NAMALWA (cell line): Measurements from ENCODE around the gene TNFRSF9.
"Not testable (repeated sequence)": the region's sequence is repeated elsewhere in the genome, so short reads cannot be mapped to it uniquely, and the experiment has no call there.

Source experiments
- DNase-seq: peaks from one replicate; pipeline ENCODE4 v3.0.0-alpha.2; 2015; ENCODE audit warnings: low spot score

TNFRSF9 gene

GRCh38 chr1:7960867-7961215 is 20.2 kb upstream of the TNFRSF9 start:
- no peak for DNase-seq

GRCh38 chr1:7960165-7960564 is 19.5 kb upstream of the TNFRSF9 start:
- no peak for DNase-seq

DNA sequence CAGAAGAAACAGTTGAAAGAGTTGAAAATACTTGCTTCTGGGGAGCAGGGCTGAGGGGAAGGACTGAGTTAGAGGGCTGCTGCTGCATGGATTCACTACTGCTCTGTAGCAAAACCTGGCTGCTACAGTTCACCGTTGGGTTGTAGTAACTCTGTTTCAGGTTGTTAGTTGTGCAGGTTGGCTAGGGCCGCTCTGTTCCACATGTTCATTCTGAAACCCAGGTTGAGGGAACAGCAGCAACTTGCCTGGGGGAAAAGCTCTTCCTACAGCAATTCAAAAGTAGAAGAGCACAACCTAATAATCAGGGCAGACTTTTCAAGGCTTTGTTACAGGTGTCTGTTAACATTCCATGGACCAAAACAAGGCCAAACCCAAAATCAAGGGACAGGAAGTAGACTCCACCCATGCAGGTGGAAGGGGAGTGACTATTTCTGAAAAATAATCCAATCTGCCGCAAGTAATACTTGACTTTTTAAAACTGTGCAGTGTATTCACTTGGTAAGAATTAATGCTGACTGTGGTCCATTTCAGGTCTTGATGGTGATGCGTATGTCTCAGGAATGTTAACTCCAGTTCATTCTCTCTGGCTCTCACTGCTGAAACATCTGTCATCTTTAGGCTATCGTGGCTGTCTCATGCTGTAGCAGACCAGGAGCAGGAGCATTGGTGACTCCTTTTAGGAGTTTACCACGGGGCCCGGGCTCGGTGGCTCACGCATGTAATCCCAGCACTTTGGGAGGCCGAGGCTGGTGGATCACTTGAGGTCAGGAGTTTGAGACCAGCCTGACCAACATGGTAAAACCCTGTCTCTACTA is 15.8 kb upstream of the TNFRSF9 start:
- DNase-seq, result no peak

DNA sequence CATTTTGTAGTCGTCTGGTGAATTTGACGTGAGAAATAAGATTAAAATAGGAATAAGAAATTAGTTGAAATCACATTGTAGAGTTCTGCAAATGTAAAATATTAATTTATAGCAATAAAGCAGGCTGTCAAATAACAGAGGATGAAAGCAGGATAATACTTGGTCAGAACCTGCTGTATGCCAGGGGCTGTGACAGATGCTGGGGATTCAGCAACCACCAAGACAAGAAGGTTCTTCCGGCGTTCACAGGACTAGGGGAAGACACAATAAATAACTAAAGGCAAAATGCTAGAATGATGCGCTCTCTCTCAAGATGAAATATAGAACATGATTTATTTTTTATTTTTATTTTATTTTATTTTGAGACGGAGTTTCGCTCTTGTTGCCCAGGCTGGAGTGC is 14.0 kb upstream of the TNFRSF9 start:
- DNase-seq, result no peak

GRCh38 chr1:7953850-7954609 is 13.4 kb upstream of the TNFRSF9 start:
- DNase-seq, result peak; percentile 68

DNA sequence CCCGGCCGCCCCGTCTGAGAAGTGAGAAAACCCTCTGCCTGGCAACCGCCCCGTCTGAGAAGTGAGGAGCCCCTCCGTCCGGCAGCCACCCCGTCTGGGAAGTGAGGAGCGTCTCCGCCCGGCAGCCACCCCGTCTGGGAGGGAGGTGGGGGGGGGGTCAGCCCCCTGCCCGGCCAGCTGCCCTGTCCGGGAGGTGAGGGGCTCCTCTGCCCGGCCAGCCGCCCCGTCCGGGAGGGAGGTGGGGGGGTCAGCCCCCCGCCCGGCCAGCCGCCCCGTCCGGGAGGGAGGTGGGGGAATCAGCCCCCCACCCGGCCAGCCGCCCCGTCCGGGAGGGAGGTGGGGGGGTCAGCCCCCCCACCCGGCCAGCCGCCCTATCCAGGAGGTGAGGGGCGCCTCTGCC is 12.2 kb upstream of the TNFRSF9 start:
- not testable (repeated sequence) for DNase-seq

DNA sequence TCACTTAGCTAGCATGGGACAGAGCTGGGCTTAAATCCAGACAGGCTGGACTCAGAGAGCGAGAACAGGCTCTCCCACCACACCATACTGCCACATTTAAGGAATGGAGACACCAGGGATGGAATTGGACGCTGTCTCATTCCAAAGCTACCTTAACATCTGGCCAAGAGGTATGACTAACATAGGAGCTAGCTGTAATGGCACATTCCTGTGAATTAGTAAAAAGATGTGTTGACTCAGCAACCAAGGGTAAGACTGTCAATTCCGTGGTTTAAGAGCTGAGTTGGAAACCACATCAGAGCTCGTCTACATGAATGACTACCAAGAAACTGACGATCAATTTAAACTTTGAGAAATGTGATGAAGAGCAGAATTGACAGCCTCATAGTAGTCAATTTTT is 8.3 kb upstream of the TNFRSF9 start:
- no peak for DNase-seq

DNA sequence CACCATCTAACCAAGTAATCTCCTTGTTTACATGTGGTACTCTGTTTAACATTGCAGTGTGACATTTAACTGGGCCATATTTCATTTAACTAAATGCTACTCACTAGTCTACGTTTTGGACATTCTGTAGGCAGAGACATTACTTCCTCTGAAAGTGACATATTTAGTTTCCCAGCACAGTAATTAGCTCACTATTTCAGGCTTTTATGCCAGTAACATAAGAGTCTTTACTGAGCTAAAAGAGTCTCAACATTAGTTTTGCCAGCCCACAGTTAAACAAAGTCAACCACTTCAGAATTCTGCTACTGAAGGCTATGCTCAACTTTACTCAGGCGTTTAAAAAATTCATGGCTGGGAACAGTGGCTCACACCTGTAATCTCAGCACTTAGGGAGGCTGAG is 2.6 kb upstream of the TNFRSF9 start:
- no peak for DNase-seq

DNA sequence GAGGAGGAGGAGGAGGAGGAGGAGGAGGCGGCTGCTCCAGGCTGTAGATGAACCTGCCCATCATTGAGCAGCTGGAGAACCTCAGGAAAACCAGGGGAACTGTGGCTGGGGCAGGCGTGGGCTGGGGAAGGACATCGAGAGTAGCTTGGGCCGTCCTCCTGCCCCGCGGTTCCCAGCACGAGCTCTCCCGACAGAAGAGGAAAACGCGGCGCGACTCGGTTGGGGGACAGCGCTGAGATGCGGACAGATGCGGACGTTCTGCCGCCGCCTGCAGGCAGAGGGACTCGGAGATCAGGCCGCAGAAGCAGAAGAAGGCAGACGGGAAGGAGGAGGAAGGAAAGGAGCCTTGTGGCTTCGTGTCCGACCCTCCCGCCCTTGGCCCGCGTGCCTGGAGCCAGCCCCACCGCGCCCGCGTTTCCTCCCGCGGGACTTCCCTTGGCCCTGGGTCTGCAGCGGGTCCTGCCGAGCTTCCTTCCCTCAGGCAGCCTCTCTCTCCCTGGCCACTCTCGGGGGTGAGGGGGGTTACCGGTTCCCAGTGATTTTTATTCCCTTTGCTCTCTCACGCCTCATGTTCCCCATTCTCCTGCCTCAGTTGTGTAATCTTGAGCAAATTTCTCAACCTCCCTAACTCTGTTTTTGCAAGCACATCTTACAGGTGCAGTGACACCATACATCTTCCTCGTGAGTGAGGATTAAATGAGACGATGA is 1.7 kb upstream of the TNFRSF9 start:
- no peak for DNase-seq

- DNase-seq, result no peak
Observed at GRCh38 chr1:7941437-7941793, 776 bp upstream of the TNFRSF9 start.

DNA sequence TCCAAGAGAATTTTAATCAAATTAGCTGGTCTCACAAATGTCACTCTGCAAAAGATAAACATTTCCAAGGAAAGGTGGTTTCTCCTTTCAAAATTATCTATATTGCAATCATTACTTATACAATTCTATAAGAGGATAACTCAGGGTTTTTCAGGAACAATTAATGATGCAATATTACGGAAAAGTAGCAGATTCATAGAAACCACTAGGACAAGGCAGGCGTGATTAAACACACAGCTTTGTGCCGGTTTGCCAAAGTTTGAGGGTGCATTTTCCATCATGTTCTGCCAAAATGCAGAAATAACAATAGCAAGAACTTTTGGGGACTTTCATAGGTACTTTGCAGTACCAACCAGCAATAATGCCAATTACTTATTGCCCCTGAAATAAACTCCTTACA is 605 bp downstream of the TNFRSF9 start:
- DNase-seq, result no peak

DNA sequence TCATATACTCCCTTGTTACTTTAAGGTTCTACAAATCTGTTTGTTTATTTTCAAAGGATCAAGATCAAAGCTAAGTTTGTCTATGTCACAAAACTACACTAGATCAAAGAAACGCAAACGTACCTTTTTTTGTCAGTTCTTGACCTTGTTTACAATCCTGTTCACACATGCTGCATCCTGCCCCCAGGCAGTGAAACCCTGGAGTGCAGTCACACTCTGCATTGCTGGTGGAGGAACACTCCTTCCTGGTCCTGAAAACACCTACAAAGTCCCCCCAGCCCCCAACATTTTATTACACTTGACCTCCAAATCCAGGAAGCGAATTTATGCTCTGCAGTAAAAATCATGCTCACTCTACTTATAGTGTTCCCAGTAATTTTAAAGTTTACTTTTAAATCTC is 2.6 kb downstream of the TNFRSF9 start:
- DNase-seq, result no peak

DNA sequence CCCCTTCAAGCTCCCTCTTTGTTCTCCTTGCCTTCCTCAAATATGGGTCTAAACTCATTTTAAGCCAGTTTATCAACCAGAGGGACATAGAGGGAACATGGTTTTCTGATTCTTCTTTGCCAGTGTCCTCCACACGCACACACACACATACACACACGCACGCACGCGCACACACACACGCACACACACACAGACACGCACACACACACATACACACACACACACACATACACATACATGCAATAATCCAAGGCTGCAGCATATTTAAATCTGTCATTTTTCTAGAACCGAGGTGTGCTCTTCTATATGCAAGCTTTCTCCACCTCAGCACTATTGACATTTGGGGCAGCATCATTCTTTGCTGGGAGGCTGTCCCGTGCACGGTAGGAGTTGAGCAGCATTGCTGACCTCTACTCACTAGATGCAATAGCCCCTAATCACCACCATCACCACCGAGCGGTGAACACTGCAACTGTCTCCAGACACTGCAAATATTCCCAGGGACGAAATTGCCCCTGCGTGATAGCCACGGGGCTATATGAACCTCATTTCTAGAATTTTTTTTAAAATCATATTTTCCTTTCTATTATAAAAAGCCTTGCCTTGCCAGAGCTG is 8.0 kb downstream of the TNFRSF9 start:
- DNase-seq, result no peak

- DNase-seq, result no peak
Observed at GRCh38 chr1:7931446-7931812, 9.2 kb downstream of the TNFRSF9 start.

DNA sequence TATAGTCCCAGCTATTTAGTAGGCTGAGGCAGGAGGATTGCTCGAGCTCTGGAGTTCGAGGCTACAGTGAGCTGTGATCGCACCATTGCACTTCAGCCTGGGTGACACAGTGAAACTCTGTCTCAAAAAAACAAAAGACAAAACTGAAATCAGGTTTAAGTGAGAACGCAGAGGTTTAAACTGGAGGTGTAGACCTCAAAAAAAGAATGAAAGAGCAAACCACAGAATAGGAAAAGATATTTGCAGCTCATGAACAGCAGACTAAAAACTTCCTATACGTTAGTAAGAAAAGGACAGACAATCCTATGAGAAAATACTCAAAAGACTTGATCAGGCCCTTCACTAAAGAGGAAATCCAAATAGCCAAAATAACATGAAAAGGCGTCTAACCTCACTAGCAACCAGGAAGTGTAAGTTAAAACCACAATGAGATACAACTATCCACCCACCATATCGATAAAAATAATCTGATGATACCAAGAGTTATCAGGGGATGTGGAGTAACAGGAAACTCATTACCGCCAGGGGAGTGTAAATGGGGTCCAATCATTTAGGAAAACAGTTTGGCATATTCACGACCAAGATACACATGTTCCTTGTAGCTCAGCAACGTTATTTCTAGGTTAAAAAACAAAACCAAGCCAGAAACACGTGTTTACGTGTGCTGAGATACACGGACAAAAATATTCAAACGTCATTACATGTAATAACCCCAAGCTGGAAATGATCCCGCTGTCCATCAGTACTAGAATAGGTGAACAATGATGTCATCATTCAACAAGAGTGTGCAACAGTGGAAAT is 9.8 kb downstream of the TNFRSF9 start:
- DNase-seq, result no peak

GRCh38 chr1:7929637-7930036 is 11.0 kb downstream of the TNFRSF9 start:
- no peak for DNase-seq

GRCh38 chr1:7928247-7928646 is 12.4 kb downstream of the TNFRSF9 start:
- DNase-seq, result no peak

DNA sequence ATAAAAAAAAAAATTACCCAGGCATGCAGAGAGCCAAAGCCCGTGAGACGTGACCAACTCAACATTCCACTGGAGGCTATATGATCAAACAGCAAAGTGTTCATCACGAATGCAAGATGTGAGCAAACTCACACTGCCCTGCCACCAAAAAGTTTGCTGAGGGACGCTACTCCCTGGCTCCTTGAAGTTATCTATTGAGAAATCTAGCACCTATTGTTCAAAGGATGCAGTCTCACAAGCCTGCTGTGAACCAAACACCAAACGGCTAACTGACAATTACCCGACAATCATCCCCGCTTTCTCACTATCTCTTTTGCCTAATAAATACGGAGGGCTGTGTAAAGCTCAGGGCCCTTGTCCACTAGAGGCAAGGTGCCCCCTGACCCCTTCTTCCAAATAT is 13.6 kb downstream of the TNFRSF9 start:
- not testable (repeated sequence) for DNase-seq

- DNase-seq, result no peak
Observed at GRCh38 chr1:7922301-7922700, 18.3 kb downstream of the TNFRSF9 start.

DNA sequence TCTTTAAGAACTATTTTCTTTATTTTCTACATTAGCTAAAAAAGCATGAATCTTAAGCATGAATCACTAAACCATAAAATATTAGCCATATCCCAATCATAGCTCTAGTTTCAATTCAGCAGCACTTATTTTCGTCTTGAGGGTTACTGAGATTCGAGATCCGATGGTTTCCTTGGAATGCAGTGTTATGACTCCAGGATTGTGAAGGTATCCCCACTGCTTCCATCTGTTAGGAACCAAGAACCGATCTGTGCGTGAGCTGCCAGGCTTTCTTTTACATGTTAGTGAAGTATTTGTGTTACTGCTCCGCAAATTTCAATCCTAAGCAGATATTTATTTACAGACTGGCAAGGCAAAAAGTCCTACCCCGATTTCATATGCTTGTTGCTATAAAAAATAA is 18.8 kb downstream of the TNFRSF9 start:
- DNase-seq, result no peak

DNA sequence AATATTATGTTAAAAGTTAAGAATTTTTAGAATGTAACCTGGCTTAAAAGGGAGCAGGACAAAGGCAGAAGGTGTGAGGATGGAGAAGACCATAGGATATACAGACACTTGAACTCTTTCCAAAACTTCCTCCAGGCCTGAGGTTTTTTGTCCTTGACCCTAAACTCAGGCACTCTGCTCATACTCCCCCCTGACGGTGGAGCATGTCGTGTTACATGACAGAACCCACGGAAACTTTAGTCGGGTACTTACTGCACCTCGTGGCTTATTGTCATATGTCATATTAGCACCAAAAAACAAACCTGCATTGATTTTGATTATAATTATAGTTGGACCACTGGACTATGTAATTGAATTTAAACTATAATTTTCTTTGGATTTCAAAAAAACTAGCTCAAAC is 20.8 kb downstream of the TNFRSF9 start:
- no peak for DNase-seq

DNA sequence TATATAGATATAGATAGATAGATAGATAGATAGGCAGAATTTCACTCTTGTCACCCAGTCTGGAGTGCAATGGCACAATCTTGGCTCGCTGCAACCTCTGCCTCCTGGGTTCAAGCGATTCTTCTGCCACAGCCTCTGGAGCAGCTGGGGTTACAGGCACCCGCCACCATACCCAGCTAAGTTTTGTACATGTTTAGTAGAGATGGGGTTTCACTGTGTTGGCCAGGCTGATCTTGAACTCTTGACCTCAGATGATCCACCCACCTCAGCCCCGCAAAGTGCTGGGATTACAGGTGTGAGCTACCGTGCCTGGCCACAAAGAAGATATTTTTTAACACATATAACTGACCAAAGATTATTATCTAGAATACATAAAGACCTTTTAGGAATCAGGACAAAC is 22.7 kb downstream of the TNFRSF9 start:
- not testable (repeated sequence) for DNase-seq
